Neural cell (in vitro differentiated cells): Measurements from ENCODE around the gene OBSCN. TPM values are rescaled to one million over a fixed set of nuclear protein-coding genes. Genes with fewer than 3 reads are reported as not detected.

Experiments
- H2AFZ ChIP-seq: fragments of 200-600, 300-800 bp; sonication (generic), shearing (Covaris generic); 2 replicates; pipeline ENCODE4 v1.6.0; 2014; ENCODE audit warnings: low read depth, mild to moderate bottlenecking, antibody characterized with exemption, low read length, moderate library complexity
- H3F3A ChIP-seq: fragments of 200-600 bp; shearing (Covaris generic); 2 replicates; pipeline ENCODE4 v1.6.1; 2016; ENCODE audit warnings: mild to moderate bottlenecking, moderate library complexity, mixed read lengths, antibody characterized with exemption, low read length; ENCODE audit not compliant: insufficient read depth, poor library complexity, severe bottlenecking
- H3K27ac ChIP-seq: fragments of 200-600, 300-800 bp; sonication (generic), shearing (Covaris generic); 2 replicates; pipeline ENCODE4 v1.5.1; 2014; ENCODE audit warnings: mild to moderate bottlenecking, low read length, moderate library complexity
- H3K27me3 ChIP-seq: fragments of 300-800, 200-600 bp; sonication (generic), shearing (Covaris generic); 2 replicates; pipeline ENCODE4 v1.6.0; 2014; ENCODE audit warnings: mild to moderate bottlenecking, low read depth, low read length, moderate library complexity; ENCODE audit not compliant: insufficient read depth
- H3K36me3 ChIP-seq: fragments of 300-800, 200-600 bp; sonication (generic), shearing (Covaris generic); 2 replicates; pipeline ENCODE4 v1.5.1; 2014; ENCODE audit warnings: mild to moderate bottlenecking, antibody characterized with exemption, low read length, moderate library complexity; ENCODE audit not compliant: insufficient read depth
- H3K4me2 ChIP-seq: fragments of 300-800, 200-600 bp; sonication (generic), shearing (Covaris generic); 2 replicates; pipeline ENCODE4 v1.6.0; 2014; ENCODE audit warnings: mild to moderate bottlenecking, low read length
- H3K4me3 ChIP-seq: fragments of 300-800, 200-600 bp; sonication (generic), shearing (Covaris generic); 2 replicates; pipeline ENCODE4 v1.5.1; 2014; ENCODE audit warnings: mild to moderate bottlenecking, low read length, moderate library complexity
- H3K79me2 ChIP-seq: fragments of 200-600 bp; shearing (Covaris generic); replicated peaks from 2 replicates; pipeline ENCODE4 v1.6.0; 2014; ENCODE audit warnings: mild to moderate bottlenecking, low read length, moderate library complexity; ENCODE audit not compliant: insufficient read depth
- H3K9ac ChIP-seq: fragments of 300-800, 200-600 bp; sonication (generic), shearing (Covaris generic); 2 replicates; pipeline ENCODE4 v1.6.1; 2016; ENCODE audit warnings: mild to moderate bottlenecking, low read length, mixed read lengths
- H3K9me2 ChIP-seq: fragments of 200-600 bp; shearing (Covaris generic); 2 replicates; pipeline ENCODE4 v1.6.1; 2016; ENCODE audit warnings: mild to moderate bottlenecking, low read length, mixed read lengths; ENCODE audit not compliant: insufficient read depth
- H3K9me3 ChIP-seq: fragments of 200-600, 300-800 bp; sonication (generic), shearing (Covaris generic); 2 replicates; pipeline ENCODE4 v1.6.1; 2016; ENCODE audit warnings: mild to moderate bottlenecking, mixed run types, low read length, moderate library complexity, mixed read lengths
- H4K20me1 ChIP-seq: fragments of 200-600 bp; shearing (Covaris generic); 2 replicates; pipeline ENCODE4 v1.6.1; 2016; ENCODE audit warnings: mild to moderate bottlenecking, mixed run types; ENCODE audit not compliant: insufficient read depth
- CTCF ChIP-seq: fragments of 450-650 bp; IDR thresholded peaks from 2 replicates; pipeline ENCODE4 v1.5.1; 2014; ENCODE audit warnings: antibody characterized with exemption, mild to moderate bottlenecking, moderate library complexity; ENCODE audit not compliant: poor library complexity, severe bottlenecking
- EP300 ChIP-seq: fragments of 450-650 bp; conservative IDR thresholded peaks from 2 replicates; pipeline ENCODE4 v1.6.1; 2014; ENCODE audit warnings: antibody characterized with exemption, mild to moderate bottlenecking, moderate library complexity; ENCODE audit not compliant: poor library complexity, severe bottlenecking
- EZH2 ChIP-seq: fragments of 200-600, 300-800 bp; shearing (Covaris generic), sonication (generic); IDR thresholded peaks from 2 replicates; pipeline ENCODE4 v1.6.1; 2014; ENCODE audit warnings: antibody characterized with exemption, low read length, borderline replicate concordance, mild to moderate bottlenecking; ENCODE audit not compliant: insufficient read depth, poor library complexity, severe bottlenecking
- MXI1 ChIP-seq: fragments of 450-650 bp; conservative IDR thresholded peaks from 2 replicates; pipeline ENCODE4 v1.6.1; 2014; ENCODE audit warnings: antibody characterized with exemption, mild to moderate bottlenecking; ENCODE audit not compliant: poor library complexity, severe bottlenecking
- POLR2AphosphoS5 ChIP-seq: IDR thresholded peaks from 2 replicates; pipeline ENCODE4 v1.6.1; 2012
- RAD21 ChIP-seq: fragments of 450-650 bp; conservative IDR thresholded peaks from 2 replicates; pipeline ENCODE4 v1.6.1; 2014; ENCODE audit warnings: antibody characterized with exemption, mild to moderate bottlenecking, moderate library complexity
- REST ChIP-seq: IDR thresholded peaks from 2 replicates; pipeline ENCODE4 v1.6.1; 2012; ENCODE audit warnings: borderline replicate concordance
- SMC3 ChIP-seq: fragments of 450-650 bp; conservative IDR thresholded peaks from 2 replicates; pipeline ENCODE4 v1.6.1; 2014; ENCODE audit warnings: antibody characterized with exemption, mild to moderate bottlenecking, moderate library complexity; ENCODE audit not compliant: poor library complexity
- TAF1 ChIP-seq: IDR thresholded peaks from 2 replicates; pipeline ENCODE4 v1.6.1; 2012; ENCODE audit warnings: low read depth
- polyA plus RNA-seq: library from polyadenylated mRNA; depleted of rRNA; stranded (reverse); fragments of >200 nt; gene quantifications from 2 replicates; pipeline ENCODE4 v1.2.3, GENCODE V29; 2014

OBSCN gene
- polyA plus RNA-seq, 1 donor from 2014 or later: 7.2 TPM

DNA sequence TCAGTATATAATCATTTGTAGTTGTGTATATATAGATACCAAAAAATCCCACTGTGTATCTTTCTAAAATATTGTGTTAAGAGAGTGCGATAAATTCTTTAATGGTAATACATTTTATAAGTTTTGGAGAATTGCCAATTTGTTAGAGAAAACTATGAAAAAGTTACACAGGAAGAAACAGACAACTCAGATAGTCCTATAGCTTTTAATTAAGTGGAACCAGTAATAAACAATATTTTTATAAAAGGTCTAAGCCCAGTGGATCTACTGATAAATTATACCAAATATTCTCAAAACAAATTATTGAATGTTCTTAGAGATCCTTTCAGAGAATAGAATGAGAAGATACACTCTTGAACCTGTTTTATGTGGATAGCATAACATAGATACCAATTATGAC is 50.6 kb downstream of the OBSCN start:
- no peaks in the 10 kb centered on the region for H3F3A ChIP-seq
- no peak overlapping the region for H3K27ac ChIP-seq
- H3K36me3 ChIP-seq: no peaks in the 10 kb centered on the region
- TF ChIP-seq SMC3 (no peak), RAD21 (no peak), MXI1 (no peak)
- H3K4me3 ChIP-seq: no peak overlapping the region
- no peaks in the 10 kb centered on the region for H3K9me3 ChIP-seq
- H3K9ac ChIP-seq: no peak overlapping the region
- no peaks in the 10 kb centered on the region for H3K79me2 ChIP-seq
- no peaks in the 10 kb centered on the region for H3K9me2 ChIP-seq
- no peak overlapping the region for H3K4me2 ChIP-seq
- H2AFZ ChIP-seq: no peak overlapping the region
- H4K20me1 ChIP-seq: no peaks in the 10 kb centered on the region
- no peaks in the 10 kb centered on the region for H3K27me3 ChIP-seq

- no peaks in the 10 kb centered on the region for H3K9me3 ChIP-seq
- H3K9me2 ChIP-seq: no peaks in the 10 kb centered on the region
- H3K36me3 ChIP-seq: no peaks in the 10 kb centered on the region
Measured at GRCh38 chr1:228259368-228259894, 51.6 kb downstream of the OBSCN start.

More at GRCh38 chr1:228259368-228259894, 51.6 kb downstream of the OBSCN start:
- no peak overlapping the region for H3K4me3 ChIP-seq
- no peaks in the 10 kb centered on the region for H3K27me3 ChIP-seq
- no peak overlapping the region for H3K9ac ChIP-seq
- H3K27ac ChIP-seq: no peak overlapping the region
- H3K79me2 ChIP-seq: no peaks in the 10 kb centered on the region
- H3K4me2 ChIP-seq: no peak overlapping the region
- H4K20me1 ChIP-seq: no peaks in the 10 kb centered on the region
- no peak overlapping the region for H2AFZ ChIP-seq
- TF ChIP-seq RAD21 (no peak), REST (no peak), CTCF (no peak), SMC3 (no peak), EZH2 (no peak), POLR2AphosphoS5 (no peak), TAF1 (no peak), MXI1 (no peak), EP300 (no peak)
- no peaks in the 10 kb centered on the region for H3F3A ChIP-seq
